Urothelium cell line (cell line): Measurements from ENCODE around the gene FAM3B.
A peak's percentile ranks its signal among the peaks of the same experiment; 100 is the strongest.
"Not testable (repeated sequence)": the region's sequence is repeated elsewhere in the genome, so short reads cannot be mapped to it uniquely, and the experiment has no call there.

ENCODE experiments used
- DNase-seq: peaks from one replicate; pipeline ENCODE4 v3.0.0; 2011; ENCODE audit warnings: low spot score, mixed read lengths
- FAIRE-seq: peaks from 2 replicates; lab custom pipeline; 2011; peaks lifted over from hg19 to GRCh38; lab: Jason Lieb, UNC

FAM3B gene, protein sequence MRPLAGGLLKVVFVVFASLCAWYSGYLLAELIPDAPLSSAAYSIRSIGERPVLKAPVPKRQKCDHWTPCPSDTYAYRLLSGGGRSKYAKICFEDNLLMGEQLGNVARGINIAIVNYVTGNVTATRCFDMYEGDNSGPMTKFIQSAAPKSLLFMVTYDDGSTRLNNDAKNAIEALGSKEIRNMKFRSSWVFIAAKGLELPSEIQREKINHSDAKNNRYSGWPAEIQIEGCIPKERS

DNA sequence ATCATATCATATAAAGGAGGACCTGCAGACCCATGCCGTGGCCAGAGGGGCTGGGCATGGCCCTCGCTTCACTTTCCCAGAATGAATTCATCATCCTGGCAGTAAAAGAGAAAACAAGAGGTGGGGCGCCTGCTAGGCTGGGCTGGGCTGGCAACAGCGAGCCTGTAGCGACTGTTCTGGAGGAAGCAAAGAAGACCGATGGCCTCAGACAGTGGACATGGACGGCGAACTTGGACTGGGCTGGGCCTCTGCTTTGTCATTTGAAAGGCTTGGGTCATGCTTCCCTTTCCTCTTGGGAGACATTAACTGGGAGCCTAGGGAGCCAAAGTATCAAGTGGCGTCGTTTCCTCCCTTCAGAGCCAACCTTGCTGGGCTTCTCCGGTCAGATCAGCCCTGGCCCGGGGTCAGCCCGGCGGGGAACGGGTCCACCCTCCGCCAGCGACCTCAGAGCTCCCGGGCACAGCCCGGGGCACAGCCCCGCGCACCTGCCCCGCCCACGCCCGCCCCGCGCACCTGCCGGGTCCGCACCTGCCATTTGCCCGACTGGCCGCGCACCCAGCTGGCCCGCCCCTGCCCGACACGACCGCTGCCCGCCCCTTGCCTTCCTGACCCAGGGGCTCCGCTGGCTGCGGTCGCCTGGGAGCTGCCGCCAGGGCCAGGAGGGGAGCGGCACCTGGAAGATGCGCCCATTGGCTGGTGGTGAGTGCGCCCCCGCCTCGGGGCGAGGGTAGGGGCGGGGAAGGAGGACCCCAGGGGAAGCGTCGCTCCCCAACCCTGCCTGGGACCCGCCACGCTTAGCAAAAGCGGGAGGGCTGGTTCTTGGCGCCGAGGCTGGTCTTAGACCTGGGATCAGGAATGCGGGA is at the start of gene FAM3B:
Gene FAM3B (plus strand): TSS at position 602 of the 863 bp plus-strand sequence. CDS start 79 bp downstream, at position 681.
- DNase-seq (no peak), FAIRE-seq (no peak)

DNA sequence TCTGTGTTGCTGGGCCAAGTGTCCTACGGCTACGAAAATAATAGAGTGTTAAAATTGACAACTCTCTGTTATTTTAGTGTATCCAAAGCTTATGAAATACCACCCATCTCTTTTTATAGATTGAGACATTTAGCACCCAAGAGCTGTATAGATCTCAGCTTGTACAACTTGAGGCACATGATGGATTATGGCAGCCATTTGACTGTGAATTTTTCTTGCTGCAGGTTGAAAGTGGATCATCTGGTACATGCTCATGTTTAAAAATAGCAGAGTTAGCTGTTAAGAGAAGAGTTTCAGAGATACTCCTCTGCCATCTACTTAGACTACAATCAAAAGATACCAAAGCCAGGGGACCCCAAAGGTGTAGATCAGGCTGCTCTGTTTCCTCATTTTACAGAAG is 49.3 kb upstream of the FAM3B start:
- FAIRE-seq = no peak
- DNase-seq = no peak

GRCh38 chr21:41269535-41269934 is 47.1 kb upstream of the FAM3B start:
- FAIRE-seq = no peak
- no peak for DNase-seq

DNA sequence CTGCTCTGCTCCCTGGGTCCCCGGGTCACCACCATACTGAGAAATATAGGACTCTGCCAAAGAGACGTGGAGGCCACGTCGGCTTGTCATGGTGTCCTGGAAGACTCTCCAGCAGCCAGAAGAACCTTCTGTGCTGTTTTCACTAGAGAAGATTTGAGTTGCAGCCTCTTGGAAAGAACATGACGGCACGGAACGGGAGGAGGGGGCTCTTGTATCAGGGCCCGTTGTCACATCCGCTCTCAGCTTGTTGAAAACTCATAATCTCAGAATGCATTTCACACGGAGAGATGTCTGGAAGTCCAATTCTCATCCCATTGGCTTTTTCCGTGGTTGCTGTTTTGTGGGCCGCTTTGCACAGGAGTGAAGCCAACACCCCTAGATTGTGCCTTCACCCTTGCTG is 39.4 kb upstream of the FAM3B start:
- no peak for DNase-seq
- FAIRE-seq = no peak

GRCh38 chr21:41277846-41278245 is 38.8 kb upstream of the FAM3B start:
- FAIRE-seq = no peak
- DNase-seq = no peak

GRCh38 chr21:41280115-41280919 is 36.3 kb upstream of the FAM3B start:
- DNase-seq (no peak), FAIRE-seq (no peak)

DNA sequence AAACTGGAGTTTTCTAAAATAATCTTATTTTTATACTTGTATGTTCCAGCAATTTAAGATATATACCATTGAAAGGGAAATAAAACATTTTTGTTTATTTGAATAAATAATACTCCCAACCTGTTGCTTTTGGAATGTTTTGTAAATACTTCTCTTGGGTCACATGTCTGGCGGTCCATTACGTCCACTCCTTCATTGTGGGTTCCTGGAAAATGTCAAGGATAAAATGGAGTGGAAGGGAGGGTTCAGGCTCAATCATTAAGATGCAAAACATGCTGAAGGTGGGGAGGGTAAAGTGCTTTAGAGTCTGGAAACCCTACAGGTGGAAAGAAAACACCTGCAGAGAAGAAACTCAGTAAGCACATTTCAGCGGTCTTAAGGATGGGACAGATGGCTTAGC is 34.2 kb upstream of the FAM3B start:
- no peak for FAIRE-seq

GRCh38 chr21:41283211-41283818 is 33.3 kb upstream of the FAM3B start:
- FAIRE-seq (no peak), DNase-seq (peak; percentile 38)

More for the DNA sequence above, 34.2 kb upstream of the FAM3B start:
- DNase-seq = no peak

DNA sequence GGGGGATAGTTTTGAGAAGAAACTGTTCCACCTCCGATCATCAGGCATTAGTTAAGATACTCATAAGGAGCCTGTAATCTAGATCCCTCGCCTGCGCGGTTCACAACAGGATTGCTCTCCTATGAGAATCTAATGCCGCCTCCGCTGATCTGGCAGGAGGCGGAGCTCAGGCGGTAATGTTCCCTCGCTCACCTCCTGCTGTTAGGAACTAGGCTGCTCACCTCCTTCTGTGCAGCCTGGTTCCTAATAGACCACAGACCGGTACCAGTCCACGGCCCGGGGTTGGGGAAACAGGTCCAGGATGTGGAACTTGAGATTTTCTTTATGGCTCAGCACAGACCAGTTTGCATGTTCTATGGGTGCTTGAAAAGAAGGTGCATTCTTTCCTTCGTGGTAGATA is 27.2 kb upstream of the FAM3B start:
- peak; percentile 4 for DNase-seq
- FAIRE-seq = no peak

GRCh38 chr21:41290106-41290799 is 26.3 kb upstream of the FAM3B start:
- DNase-seq (no peak), FAIRE-seq (no peak)

- FAIRE-seq = no peak
- DNase-seq = no peak
These were observed 21.9 kb upstream of the FAM3B start for GRCh38 chr21:41294548-41295231.

- DNase-seq (no peak), FAIRE-seq (no peak)
These were observed 20.8 kb upstream of the FAM3B start for GRCh38 chr21:41295721-41296254.

DNA sequence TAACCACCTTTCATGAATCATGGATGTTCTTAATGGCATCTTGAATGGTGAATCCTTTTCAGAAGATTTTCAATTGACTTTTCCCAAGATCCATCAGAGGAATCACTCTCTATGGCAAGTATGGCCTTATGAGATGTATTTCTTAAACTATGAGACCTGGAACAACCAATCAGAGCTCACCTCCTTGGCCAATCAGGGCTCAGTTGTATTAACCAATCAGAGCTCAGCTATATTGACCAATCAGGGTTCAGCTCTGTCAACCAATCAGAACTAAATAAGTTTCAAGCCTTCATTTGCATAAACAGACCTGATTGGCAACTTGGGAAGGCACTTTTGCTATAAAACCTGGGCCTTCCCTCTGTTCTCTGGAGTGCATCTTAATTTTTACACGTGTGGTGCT is 13.6 kb upstream of the FAM3B start:
- FAIRE-seq (no peak), DNase-seq (no peak)

DNA sequence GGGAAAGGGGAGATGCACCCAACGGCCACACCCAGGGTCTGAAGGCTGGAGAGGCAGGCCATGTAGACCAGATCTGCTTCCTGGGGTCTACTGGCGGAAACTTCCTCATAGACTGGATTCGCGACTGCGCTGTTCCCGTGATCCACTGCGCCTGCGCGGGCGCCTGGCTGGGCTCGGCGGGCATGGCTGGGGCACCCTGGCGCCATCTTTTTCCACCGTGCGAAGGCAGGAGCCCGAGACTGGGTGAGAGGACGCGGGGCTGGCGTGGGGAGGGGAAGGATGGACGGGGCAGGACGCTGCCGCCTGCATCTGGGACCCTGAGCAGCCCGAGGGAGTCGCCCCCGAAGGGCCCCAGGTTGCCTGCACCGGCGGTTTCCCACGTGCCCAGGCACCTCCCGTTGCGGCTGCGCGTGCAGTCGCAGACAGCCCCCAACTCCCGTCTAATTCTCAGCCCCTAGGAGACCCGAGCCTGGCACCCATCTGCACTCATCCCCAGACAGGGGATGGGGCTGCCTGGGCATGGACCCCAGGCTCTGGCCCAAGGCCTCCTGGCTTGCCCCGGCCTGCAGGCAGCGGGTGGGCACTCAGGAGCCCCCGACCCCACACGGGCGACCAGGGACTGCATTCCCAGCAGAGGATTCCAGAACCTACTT is 12.4 kb upstream of the FAM3B start:
- FAIRE-seq (no peak), DNase-seq (no peak)

DNA sequence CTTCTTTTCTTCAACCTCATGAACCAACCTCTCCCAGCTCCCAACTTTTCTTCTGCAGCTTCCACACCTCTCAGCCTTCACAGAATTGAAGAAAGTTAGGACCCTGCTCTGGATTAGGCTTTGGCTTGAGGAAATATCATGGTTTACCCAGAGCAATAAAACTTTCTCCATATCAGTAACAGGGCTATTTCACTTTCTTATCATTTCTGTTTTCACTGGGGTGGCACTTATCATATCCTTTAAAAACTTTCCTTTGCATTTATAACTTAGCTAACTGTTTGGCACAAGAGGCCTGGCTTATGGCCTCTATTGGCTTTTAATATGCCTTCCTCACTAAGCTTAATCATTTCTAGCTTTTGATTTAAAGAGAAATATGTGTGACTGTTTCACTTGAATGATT is 9.4 kb upstream of the FAM3B start:
- no peak for FAIRE-seq
- no peak for DNase-seq

DNA sequence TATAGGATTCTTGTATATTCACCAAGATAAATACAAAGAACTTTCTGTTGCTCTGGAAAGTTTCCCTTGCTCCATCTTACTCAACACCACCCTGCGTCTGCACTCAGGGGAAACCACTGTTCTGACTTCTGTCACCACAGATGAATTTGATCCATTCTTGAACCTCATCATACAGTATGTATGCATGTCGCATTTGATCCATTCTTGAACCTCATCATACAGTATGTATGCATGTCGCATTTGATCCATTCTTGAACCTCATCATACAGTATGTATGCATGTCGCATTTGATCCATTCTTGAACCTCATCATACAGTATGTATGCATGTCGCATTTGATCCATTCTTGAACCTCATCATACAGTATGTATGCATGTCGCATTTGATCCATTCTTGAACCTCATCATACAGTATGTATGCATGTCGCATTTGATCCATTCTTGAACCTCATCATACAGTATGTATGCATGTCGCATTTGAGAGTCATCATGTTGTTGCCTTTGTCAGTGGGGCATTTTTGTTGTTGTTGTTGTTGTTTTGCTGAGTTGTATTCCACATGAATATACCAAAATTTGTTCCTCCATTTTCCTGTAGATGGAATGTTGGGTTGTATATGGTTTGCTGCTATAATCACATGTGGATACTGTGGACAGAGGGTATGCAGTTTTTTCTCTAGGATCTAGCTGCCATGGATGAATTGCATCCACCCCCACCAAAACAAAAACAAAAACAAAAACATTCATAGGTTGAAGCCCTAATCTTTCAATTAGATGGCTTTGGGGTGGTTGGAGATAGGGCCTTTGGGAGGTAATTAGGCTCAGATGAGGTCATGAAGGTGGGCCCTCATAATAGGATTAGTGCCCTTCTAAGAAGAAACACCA is 3.1 kb upstream of the FAM3B start:
- not testable (repeated sequence) for DNase-seq, FAIRE-seq

DNA sequence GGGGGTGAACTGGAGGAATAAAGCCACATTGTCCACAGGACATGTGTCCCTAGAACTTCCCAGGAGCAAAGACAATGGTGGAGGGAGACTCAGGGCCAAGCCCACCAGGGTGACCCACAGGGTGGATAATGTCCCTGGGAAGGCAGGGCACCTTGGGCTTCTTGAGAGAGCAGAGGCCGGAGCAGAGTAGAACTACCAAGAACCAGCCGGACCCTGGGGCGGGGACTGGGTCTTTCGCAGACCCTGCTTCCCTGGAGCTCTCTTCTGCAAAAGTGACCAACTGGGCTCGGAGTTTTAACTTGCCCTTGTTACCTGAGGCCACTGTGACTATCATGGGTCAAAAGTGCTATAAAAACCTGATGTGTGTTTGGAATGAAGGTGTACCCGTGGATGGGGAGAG is 875 bp upstream of the FAM3B start:
- DNase-seq (no peak), FAIRE-seq (no peak)

DNA sequence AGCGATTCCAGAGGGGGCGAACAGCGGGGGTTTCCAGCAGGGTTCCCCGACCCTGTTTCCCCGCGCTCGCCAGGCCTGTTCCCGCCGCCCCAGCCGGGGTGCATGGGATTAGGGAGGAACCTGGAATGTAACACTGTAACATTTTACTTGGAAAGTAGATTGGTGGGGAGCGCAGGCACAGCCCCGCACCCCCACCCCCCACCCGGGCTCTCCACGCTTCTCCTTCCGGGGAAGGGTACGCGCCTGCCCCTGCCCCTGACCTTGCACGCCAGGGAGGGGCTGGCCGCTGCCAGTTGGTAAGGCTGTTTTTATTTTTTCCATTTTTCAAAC is 427 bp downstream of the FAM3B start:
- FAIRE-seq (no peak), DNase-seq (no peak)
